HG03469 (cell line): Measurements from ENCODE around the gene REXO2.
A peak's percentile ranks its signal among the peaks of the same experiment; 100 is the strongest.

ENCODE experiments used
- ATAC-seq: cut with Tn5 transposase; IDR thresholded peaks from one replicate; pipeline ENCODE4 v1.9.1; 2021; ENCODE audit warnings: mild to moderate bottlenecking, moderate library complexity, moderate number of reproducible peaks; ENCODE audit not compliant: unreplicated experiment

Gene REXO2

GRCh38 chr11:114439229-114440120, at the start of gene REXO2:
TSS of gene REXO2 (plus strand) at chr11:114439467. CDS start at chr11:114439529, 62 bp downstream.
- peak; percentile 99 for ATAC-seq

DNA sequence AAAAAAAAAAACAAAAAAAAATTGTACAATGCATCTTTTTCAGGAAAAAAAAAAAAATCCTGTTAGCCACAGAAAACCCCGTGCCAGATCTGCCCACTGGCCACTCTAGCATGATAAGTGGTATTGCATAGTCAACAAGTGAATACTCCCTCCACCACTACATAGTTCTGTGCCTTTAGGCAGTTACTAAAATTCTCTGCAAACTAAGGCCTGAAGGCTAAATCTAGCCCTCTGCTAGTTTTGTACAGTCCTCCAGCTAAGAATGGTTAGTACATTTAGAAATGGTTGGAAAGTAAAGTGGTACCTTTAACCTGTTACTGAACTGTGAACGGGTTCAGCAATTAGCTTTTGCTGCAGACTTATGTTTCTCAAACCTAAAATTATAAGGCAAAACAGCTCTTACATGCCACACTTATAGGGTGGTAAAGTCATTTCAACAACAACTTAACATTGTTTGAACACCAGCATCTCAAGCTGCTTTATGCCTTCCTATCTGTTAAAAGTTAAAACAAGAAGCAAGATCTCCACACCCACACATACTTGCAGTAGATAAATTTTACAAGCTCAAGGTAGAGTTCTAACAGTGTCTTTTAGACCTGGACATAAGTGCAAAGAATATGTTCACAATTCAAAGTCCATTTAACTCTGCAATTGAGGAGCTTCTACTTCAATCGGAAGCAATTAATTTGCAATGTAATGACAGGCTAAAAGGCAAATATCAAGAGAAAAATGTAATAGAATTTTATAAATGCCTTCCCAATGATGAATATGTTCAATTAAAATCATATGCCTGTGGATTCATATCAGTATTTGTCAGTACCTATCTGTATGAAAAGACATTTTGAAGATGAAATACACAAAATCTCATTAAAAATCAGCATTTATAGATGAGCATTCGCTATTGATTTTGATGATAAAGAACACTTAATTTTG, 46.3 kb upstream of the REXO2 start:
- ATAC-seq, result no peak

GRCh38 chr11:114395736-114396135, 43.5 kb upstream of the REXO2 start:
- no peak for ATAC-seq

- no peak for ATAC-seq
Measured at GRCh38 chr11:114396916-114397315, 42.4 kb upstream of the REXO2 start.

DNA sequence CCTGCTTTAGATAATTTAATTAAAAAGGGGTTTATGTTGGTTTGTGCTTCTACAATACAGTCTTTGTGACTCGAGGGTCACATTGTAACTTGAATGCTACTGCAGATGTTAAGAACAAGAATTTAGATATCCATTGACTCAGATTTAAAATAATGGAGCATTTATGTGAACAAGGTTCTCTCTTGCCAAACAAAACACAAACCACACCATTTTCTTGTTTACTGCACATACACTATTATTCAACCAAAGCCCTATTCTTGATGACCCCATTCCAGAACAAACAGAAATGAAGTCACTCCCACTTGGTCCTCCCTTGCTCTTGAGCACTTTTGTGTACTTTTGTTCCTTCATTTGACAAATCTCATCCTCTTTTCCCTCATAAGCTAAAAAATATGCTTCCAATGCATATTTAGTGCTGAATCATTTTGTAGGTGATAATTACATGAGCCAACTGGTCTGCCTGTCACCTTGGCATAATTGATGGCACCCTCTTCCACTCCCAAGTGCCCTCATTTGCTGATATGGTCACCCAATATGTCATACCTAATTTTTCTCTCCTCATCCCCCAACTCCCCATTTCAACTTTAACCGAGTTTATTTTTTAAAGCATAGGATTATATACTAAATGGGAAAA, 41.8 kb upstream of the REXO2 start:
- ATAC-seq, result no peak

GRCh38 chr11:114398303-114398920, 40.9 kb upstream of the REXO2 start:
- no peak for ATAC-seq

DNA sequence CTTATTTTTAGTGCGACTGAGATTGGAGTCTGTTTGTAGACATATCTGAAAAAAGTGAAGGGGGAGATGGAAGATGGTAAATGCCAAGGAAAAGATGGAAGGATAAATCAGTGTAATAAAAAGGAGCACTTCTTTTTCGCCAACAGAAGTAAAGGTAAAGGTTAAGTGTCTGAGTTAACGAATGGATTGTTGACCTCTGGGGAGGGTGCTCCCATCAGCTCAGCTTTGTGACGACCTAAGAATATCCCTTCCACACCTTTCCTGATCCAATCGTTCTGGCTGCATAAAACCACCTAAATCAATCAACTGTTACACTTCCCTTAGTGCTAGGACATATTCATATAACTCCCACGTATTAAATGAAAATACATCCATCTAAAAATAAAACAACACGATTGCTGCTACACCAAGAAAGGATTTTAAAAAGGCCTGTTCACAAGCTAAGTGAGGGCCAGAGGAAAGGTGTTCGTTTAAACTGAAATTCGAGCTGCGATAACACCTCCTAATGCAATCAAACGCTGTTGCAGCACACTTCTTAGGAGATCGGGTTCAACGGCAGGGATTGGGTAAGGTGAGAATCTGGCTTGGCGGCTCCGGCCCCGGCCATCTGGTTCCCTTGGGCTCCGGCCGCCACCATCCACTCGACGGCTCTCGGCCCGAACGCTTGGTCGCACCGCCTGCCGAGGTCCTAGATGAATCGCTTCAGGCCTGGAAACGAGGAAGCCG, 39.6 kb upstream of the REXO2 start:
- no peak for ATAC-seq

- ATAC-seq, result peak; percentile 91
Measured at GRCh38 chr11:114400216-114400914, 38.9 kb upstream of the REXO2 start, which contains the start of the genes C11orf71 and RBM7. TSS of gene C11orf71 (minus strand) at chr11:114400511. CDS start at chr11:114400331, 180 bp downstream. TSS of gene RBM7 (plus strand) at chr11:114400666. CDS start at chr11:114400672, 6 bp downstream.

DNA sequence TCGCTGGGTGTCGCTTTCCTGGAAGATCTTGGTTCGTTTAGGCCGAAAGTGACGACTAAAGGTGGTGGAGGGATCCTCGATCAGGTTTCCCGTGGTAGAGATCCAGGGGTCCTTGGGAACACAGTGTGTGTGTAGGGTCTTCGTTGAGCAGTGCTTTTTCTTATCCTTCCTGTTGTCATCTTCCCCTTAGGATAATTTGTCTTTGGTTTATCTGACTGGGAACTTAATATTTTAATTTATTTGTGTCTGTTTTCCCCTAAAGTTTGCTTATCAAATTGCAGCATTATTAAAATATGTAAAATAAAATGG, 38.4 kb upstream of the REXO2 start:
- no peak for ATAC-seq

DNA sequence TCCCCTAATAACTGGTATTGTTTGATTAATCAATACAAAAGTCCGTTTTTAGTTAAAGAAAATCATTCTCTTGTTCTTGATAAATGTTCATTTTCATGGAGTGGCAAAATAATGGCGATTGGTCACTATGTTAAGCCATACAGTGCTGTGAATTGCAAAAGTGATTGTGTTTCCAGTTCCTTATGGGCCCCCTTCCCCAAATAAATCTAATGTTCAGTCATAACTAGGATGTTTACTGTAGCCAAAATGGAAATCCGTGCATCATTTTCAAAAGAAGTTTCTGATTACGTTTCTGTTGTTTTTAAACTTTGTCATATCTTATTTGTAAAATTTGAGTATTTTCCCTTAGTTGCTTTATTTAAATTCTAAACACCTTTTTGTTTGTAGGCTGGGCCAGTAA, 38.0 kb upstream of the REXO2 start:
- ATAC-seq, result no peak

GRCh38 chr11:114412946-114413345, 26.3 kb upstream of the REXO2 start:
- no peak for ATAC-seq

DNA sequence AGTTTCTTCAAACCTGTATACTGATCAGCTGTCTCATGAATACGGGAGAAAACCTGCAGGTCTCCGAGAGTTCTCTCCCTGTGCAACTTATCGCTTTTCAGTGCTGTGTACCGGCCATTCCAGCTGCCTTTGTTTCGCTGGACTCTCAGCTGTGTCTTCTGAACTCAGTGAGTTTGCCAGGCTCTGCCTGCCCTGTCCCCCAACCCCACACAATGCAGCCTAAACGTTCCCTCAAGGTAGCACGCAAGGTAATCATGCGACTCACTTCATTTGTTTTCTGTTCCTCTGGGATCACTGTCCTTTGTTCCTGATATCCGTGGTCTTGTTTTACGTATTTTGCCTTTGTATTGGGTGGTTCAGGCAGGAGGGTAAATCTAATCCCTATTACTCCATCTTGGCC, 25.3 kb upstream of the REXO2 start:
- no peak for ATAC-seq

- ATAC-seq, result no peak
Measured at GRCh38 chr11:114416441-114416961, 22.8 kb upstream of the REXO2 start.

DNA sequence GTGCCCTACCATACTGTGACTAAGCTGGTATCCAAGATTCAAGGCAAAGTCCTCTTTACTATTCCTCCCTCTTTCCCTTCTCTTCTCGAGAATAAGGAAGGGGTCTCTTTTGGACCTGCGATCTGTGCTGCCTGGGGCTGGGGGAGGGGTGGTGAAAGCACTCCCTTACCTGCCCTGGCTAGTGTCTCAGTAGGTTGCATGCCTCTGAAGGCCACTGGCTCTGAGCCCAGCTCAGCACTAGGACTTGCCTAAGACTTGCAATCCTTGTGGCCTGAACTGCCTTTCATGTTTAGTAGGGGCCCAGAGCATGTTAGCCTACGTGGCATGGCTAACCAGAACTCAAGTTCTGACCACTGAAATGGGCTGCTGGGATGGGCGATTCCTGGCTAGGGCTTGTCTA, 13.0 kb upstream of the REXO2 start:
- ATAC-seq, result no peak

GRCh38 chr11:114430290-114430689, 9.0 kb upstream of the REXO2 start:
- no peak for ATAC-seq

DNA sequence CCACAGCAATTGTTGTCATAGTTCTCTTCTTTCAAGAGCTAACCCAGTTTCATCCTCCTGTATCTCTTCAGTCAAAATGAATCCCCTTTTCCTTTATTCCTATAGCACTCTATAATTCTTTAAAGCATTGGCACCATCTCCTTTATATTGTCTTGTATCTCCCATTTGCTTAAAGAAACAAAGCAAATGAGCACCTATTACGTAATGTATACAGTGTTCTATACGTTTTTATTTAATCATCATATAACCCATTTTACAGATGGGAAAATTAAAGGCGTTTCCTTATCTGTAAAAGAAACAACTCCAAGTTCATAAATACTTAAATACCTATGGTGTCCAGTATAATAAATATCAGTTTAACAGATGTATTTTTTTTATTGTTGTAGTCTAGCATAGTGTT, 6.4 kb upstream of the REXO2 start:
- no peak for ATAC-seq

DNA sequence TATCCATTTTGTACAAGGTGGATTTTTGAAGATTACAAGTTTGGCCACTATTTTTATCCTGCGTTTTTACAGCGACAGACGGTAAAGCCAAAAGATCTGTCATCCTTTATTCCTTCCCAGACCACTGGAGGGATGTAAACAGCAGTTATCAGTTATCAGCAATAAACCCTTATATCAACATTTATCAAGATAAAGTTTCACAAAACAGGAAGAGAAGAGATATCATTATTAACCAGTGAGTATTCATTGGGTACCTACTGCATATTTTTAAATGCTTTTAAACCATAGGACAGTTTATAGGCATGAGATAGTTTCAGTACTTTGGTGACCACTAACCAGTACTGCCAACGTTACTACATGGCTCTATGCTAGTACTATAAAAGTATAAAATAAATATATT, 5.9 kb upstream of the REXO2 start:
- ATAC-seq, result no peak

GRCh38 chr11:114438303-114438702, 964 bp upstream of the REXO2 start:
- no peak for ATAC-seq
